Muscle layer of duodenum (tissue), 2 donors: ENCODE results near the gene AKAP5.

ENCODE experiments used
- H3K27ac ChIP-seq: one replicate; pipeline ENCODE4 v1.7.0; 2013; ENCODE audit warnings: mild to moderate bottlenecking, low read length
- H3K27me3 ChIP-seq: one replicate; pipeline ENCODE4 v1.7.0; 2013; ENCODE audit warnings: low read depth, mild to moderate bottlenecking, control low read depth, low read length
- H3K36me3 ChIP-seq, 2 donors: one replicate each; pipeline ENCODE4 v1.7.0; 2013; ENCODE audit warnings: low read length in 2 of 2, control low read depth in 1 of 2, mild to moderate bottlenecking in 1 of 2; ENCODE audit not compliant: insufficient read depth in 2 of 2, control insufficient read depth in 1 of 2
- H3K4me1 ChIP-seq, 2 donors: one replicate each; pipeline ENCODE4 v1.7.0; 2013; ENCODE audit warnings: low read length in 2 of 2, mild to moderate bottlenecking in 2 of 2, control low read depth in 1 of 2, moderate library complexity in 1 of 2; ENCODE audit not compliant: insufficient read depth in 2 of 2, control insufficient read depth in 1 of 2
- H3K4me3 ChIP-seq, 2 donors: one replicate each; pipeline ENCODE4 v1.7.0; 2013; ENCODE audit warnings: low read length in 2 of 2, low read depth in 1 of 2, mild to moderate bottlenecking in 1 of 2
- H3K9me3 ChIP-seq, 2 donors: one replicate each; pipeline ENCODE4 v1.7.0; 2013; ENCODE audit warnings: low read length in 2 of 2, control low read depth in 1 of 2, mild to moderate bottlenecking in 1 of 2; ENCODE audit not compliant: control insufficient read depth in 1 of 2
- donor health status: healthy.

Gene AKAP5

DNA sequence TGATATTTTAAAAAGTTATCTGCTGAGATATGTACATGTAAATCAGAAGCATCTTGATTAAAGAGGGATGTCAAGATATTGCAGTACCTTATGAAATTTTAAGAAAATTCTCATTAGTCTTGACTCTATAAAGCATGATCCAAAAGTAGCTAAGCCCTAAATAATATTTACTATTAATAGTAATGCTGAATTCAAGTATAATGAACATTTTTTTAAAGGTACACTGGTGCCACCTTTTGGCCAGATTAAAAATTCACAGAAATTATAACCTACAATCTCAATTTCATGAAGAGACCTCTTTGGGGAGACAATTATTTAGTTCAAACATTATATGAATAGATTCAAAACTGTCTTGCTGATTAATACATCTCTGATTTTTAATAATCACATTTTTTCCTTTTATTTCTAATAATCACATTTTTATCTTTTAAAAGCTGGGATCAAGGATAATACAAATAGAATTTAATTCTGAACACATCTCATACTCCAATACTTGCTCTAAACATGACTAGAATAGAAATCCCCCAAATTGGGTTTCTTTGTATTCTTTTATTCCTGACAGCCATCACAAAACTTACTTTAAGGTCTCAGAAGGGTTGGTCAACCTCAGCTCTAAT lies 13.4 kb downstream of the AKAP5 start:
- peaks cover 0 to 3% of the 10 kb centered on the region in 2 donors for H3K4me1 ChIP-seq
- peaks cover 0 to 4% of the 10 kb centered on the region in 2 donors for H3K36me3 ChIP-seq
- H3K27me3 ChIP-seq = no peaks in the 10 kb centered on the region
- no peak overlapping the region for H3K4me3 ChIP-seq
- no peak overlapping the region for H3K27ac ChIP-seq
- no peaks in the 10 kb centered on the region for H3K9me3 ChIP-seq

DNA sequence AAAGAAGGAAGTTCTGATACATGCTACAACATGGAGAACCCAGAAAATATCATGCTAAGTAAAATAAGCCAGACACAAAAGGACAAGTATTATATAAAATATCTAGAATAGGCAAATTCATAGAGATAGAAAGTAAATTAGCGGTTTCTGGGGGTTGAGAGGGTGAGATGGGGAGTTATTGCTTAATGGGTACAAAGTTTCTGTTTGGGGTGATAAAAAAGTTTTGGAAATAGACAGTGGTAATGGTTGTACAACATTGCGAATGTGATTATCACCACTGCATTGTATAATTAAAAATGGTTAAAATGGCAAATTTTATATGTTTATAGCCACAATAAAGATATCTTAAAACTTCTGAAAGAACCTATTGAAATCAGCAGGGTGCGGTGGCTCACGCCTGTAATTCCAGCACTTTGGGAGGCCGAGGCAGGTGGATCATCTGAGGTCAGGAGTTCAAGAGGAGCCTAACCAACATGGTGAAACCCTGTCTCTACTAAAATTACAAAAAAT lies 23.3 kb downstream of the AKAP5 start:
- Histone ChIP-seq H3K9me3 (no peaks in the 10 kb centered on the region), H3K27me3 (no peaks in the 10 kb centered on the region), H3K4me1 (no peaks in the 10 kb centered on the region), H3K27ac (no peak overlapping the region), H3K36me3 (peaks cover 22 to 31% of the 10 kb centered on the region in 2 donors), H3K4me3 (no peak overlapping the region)

DNA sequence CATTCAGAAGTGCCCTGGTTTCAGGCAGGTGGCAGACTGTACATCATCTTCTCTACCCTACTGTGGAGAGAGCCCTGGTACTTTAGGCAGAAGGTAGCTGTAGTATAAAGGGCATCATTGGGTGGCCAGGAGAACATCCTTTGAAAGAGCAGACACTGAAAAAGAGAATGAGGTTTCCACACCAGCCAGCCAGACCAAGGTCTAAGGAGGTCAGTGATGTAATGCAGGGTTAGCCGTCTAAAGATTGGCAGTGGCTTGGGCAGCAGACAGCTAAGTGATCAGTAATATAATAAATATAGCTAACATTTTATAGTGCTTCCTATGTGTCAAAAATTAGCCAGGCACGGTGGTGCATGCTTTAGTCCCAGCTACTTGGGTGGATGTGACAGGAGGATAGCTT lies 26.3 kb downstream of the AKAP5 start:
- no peak overlapping the region for H3K4me3 ChIP-seq
- no peaks in the 10 kb centered on the region for H3K27me3 ChIP-seq
- H3K4me1 ChIP-seq = no peaks in the 10 kb centered on the region
- H3K36me3 ChIP-seq = peaks cover 13 to 25% of the 10 kb centered on the region in 2 donors
- no peaks in the 10 kb centered on the region for H3K9me3 ChIP-seq
- no peak overlapping the region for H3K27ac ChIP-seq

- H3K9me3 ChIP-seq = no peaks in the 10 kb centered on the region
- no peak overlapping the region for H3K27ac ChIP-seq
- no peak overlapping the region for H3K4me3 ChIP-seq
- peaks cover 0 to 8% of the 10 kb centered on the region in 2 donors for H3K36me3 ChIP-seq
- H3K27me3 ChIP-seq = no peaks in the 10 kb centered on the region
- no peaks in the 10 kb centered on the region for H3K4me1 ChIP-seq
Measured at GRCh38 chr14:64493455-64493854, 28.2 kb downstream of the AKAP5 start.

DNA sequence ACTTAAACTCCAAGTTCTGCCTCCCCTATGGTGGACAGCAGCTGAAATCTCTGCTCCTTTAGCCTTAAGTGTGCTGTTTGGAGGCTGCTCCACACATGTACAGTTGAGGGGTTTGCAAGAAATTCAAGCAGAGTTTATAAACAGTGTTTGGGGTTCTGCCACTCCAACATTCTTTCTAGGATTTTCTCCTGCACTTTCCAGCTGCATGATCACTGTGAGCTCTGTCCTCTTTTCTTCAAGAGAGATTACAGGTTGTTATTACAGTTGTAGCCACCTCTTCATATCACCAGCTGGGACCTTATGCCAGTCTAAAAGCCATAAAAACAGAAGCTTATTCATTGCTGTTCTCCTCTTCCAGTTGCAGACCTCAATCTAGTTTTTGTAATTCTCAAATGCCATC lies 30.0 kb downstream of the AKAP5 start:
- H3K4me1 ChIP-seq = no peaks in the 10 kb centered on the region
- H3K36me3 ChIP-seq = peaks cover 0 to 7% of the 10 kb centered on the region in 2 donors
- H3K27me3 ChIP-seq = no peaks in the 10 kb centered on the region
- no peak overlapping the region for H3K27ac ChIP-seq
- H3K4me3 ChIP-seq = no peak overlapping the region
- no peaks in the 10 kb centered on the region for H3K9me3 ChIP-seq

DNA sequence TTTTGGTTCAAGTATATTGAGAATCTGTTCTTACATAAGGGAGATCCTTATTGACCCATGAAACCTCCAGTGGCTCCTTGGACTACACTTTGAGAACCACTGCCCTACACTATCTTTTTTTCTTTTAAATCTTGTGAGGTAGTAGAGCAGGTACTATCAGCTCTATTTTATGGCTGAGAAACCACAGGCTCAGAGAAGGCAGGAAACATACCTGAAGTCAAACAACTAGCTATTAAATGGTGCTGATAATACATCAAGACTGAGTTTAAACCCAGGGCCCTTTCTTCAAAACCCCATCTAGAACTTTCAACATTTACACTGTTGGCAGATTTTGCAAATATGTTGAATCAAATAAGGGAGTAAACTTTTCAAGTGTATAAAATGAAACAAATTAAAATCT lies 31.5 kb downstream of the AKAP5 start:
- Histone ChIP-seq H3K4me3 (no peak overlapping the region), H3K36me3 (no peaks in the 10 kb centered on the region), H3K4me1 (peaks cover 6 to 7% of the 10 kb centered on the region in 2 donors), H3K9me3 (no peaks in the 10 kb centered on the region), H3K27me3 (no peaks in the 10 kb centered on the region), H3K27ac (no peak overlapping the region)

DNA sequence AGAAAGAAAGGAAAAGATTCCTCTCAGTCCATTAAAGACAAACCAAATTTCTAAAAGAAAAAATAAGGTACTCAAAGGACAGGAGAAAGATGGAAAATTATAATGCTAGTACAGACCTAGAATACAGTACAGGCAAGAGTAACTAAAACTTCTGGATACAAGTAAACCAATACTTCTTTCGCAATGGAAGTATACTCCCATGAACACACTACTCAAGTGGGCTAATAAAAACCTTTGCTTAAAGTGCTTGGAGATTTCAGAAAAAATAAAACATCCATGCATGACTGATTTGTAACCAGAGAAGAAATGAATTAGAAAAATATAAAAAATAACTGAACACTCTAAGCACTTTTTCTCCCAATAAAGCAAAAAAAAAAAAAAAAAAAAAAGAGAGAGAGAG lies 34.8 kb downstream of the AKAP5 start:
- Histone ChIP-seq H3K27me3 (no peaks in the 10 kb centered on the region), H3K4me3 (no peak overlapping the region), H3K27ac (no peak overlapping the region), H3K4me1 (peaks cover 15 to 18% of the 10 kb centered on the region in 2 donors), H3K36me3 (peaks cover 0 to 8% of the 10 kb centered on the region in 2 donors), H3K9me3 (no peaks in the 10 kb centered on the region)

DNA sequence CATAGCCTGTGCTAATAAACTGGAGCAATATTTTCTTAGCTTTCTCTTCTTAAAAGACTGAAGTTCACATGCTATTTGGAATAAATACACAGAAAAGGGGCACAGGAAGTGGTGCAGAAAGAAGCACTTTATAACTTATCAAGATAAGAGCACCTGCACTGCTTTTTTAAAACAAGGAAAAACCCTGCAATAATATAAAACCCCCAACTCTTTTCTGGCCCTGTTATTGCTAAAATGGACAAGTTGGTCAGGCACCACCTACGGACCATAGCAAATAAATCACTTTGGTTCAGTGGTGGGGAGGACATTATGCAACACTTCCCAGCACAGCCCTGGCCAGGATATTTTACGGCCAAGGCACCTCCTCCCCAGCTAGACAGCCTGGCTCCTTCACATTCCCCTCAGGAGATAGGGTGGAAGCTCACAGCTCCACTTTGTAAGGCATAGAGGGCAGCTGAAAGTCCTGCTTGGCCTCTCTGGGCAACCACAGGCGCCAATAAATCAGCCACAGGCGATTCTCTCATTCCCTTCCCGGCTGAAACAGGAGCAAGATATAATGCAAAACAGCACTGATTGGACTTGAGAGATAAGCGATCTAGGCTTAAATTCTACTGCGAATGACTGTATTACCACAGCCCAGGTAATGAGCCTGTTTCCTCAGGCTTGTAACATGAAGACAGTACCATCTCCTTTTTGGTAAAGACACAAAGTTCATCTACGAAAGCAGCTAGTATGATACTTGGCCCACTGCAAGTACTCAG lies 36.3 kb downstream of the AKAP5 start:
- Histone ChIP-seq H3K4me3 (peak overlapping the region; percentile 81 to 90), H3K27me3 (no peaks in the 10 kb centered on the region), H3K4me1 (peaks cover 17 to 25% of the 10 kb centered on the region in 2 donors), H3K27ac (peak overlapping the region; percentile 93), H3K9me3 (no peaks in the 10 kb centered on the region), H3K36me3 (peaks cover 0 to 8% of the 10 kb centered on the region in 2 donors)

GRCh38 chr14:64502456-64502855 lies 37.2 kb downstream of the AKAP5 start:
- Histone ChIP-seq H3K27ac (peak overlapping the region; percentile 93), H3K4me3 (peak overlapping the region; percentile 81 to 90), H3K4me1 (peaks cover 25 to 34% of the 10 kb centered on the region in 2 donors), H3K9me3 (no peaks in the 10 kb centered on the region), H3K36me3 (peaks cover 0 to 8% of the 10 kb centered on the region in 2 donors), H3K27me3 (no peaks in the 10 kb centered on the region)

DNA sequence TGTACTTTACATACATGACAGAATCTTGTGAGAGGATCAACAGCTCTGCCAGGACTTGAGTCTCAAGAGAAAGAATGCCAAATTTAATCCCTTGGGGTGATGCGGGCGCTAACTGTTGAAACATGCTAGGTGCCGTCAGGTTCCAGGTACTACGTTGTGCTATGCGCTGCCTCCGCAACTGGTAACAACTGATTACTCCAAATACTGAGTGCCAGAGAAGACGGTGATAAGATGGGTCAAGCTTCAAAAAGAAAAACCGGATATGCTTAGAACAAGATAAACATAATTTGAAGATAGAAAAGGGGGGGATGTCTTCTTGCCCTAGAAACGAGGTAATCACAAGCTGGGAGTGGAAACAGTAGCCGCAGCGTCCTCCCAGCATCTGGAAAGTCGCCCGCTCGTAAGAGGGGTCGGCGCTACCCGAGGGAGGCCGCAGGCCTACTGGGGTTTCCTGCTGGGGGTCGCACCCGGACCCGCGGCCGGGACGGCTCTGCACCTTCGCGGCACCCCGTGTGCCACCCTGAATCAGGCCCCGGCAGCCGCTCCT lies 37.7 kb downstream of the AKAP5 start:
- Histone ChIP-seq H3K27me3 (no peaks in the 10 kb centered on the region), H3K4me1 (peaks cover 28 to 34% of the 10 kb centered on the region in 2 donors), H3K27ac (peak overlapping the region; percentile 93), H3K36me3 (peaks cover 0 to 8% of the 10 kb centered on the region in 2 donors), H3K4me3 (peak overlapping the region; percentile 81 to 90), H3K9me3 (no peaks in the 10 kb centered on the region)
